GM21619 (cell line): Measurements from ENCODE around the gene ROPN1.
"Not testable (repeated sequence)": the region's sequence is repeated elsewhere in the genome, so short reads cannot be mapped to it uniquely, and the experiment has no call there.

Experiments
- ATAC-seq: cut with Tn5 transposase; IDR thresholded peaks from one replicate; pipeline ENCODE4 v1.9.1; 2021; ENCODE audit not compliant: unreplicated experiment

ROPN1 gene

DNA sequence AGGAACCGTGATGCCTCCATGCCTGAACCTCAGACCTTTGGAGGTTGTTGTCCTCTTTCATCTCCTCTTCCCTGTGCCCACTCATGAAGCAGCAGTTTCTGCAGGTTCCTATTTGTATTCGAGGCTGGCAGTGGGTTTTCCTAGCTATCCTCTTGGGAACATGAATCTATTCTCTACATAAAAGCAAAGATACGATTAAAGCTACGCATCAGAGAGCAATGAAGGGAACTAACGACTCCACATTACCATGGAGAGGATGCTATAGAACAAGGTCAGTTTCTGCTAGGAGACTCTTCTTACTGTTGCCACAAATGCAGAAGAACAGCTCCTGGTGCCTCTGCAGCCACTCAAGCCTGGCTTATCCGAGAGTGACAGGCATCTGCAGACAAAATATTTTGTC, 9.4 kb upstream of the ROPN1 start:
- not testable (repeated sequence) for ATAC-seq

DNA sequence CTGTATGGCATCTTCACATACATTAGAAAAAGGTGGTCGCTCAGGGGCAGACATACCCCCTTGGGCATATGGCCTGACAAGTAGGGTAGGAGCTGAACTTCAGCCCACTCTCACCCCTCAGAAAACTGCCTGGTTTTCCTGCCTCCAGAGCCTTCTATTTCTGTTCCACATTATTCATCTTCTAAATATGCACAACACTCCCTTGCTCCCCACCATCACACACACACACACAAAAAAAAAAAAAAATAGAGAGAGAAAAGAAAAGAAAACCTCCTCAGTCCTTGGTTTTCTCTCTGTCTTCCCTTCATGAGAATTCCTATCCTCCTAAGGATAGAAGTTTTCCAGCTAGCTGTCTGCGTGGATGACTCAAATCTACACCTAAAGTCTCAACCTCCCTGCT, 5.6 kb upstream of the ROPN1 start:
- ATAC-seq = no peak

DNA sequence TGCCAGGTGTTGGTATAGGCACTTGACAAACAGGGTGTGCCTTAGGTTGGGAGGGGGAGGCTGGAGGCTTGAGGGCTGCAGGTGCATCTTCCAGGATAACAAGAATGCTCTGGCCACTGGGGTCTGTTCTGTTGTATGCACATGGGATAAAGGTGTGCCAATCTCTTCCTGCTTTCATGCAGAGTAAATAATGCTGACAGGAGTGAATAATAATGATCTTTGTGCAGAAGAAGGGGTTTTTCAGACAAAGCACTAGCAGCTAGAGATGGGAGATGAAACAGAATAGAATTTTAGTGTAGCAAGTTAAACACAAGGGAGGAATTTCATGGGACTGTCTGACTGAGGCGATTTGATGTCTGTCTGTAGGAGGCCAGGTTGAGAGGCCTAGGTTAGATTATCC, 1.9 kb upstream of the ROPN1 start:
- ATAC-seq = no peak

DNA sequence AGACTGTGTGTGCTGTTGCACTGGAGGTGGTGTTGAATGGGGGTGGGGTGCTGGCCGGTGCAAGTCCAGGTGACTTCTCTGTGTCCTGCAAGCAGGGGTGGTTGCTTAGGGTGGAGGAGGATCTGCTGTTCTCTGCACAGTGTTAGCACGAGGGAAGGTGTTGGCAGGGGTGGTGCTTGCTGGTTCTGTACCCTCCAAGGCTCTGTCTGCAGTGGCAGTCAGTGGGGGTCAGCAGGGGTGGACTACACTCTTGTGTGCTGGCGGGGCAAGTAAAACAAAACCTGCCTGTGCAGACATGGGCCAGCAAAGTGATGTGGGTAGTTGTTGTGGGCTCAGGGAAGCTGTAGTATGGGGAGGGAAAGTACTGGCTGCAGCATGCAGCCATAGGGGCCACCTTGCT, 5.5 kb downstream of the ROPN1 start:
- no peak for ATAC-seq

DNA sequence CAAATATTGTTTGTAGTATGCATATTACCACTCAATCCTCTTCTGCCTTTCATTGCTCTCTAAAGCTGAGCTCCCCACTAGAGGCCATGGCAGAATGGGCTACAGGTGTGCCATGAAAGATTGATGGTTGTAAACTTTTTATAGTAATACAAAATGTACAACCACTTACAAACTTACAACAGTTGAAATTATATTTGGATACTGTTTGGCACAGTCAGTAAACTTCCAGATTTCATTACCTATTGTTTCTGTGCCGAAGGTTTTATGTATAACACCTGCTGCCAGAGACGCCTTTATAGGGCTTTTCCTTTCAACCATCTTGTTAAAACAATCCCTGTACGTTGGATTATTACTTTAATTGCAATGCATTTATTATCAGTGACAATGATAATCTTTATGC, 7.0 kb downstream of the ROPN1 start:
- no peak for ATAC-seq

DNA sequence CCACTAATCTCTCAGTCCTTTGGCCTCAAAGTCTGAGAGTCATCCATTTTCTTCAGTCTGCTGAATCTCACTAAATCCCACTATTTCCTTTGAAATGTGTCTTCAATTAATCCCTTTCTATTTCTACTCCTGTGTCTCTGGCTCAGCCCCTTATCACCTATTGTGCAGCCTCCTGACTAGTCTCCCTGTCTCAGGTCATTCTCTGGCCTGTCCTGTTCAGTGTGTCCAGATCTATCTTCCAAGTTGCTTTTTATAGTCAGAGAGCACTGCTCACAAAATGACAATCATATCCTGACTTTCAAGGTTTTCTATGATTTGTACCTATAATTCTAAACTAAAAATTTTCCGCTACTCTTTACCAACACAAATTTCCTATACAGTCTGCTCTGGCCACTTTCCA, 7.6 kb downstream of the ROPN1 start:
- ATAC-seq = no peak

DNA sequence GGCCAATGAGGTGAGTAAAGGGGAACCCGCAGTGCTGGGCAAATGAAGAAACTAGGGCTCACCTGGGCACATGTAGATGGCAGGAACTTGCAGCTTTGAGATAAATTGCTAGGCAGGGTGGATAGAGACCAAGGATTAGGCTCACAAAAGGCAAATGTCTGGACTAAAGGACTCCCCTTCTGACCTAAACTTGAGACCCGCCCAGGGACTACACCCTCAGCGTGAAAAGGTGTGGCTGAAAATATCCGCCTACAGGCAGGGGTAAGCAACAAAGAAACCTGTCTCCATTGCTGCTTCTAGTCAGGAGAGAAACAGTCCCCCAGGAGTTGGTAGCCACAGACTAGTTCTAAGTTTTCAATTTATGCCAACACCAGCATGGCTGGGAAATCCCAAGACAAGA, 10.6 kb downstream of the ROPN1 start:
- not testable (repeated sequence) for ATAC-seq

DNA sequence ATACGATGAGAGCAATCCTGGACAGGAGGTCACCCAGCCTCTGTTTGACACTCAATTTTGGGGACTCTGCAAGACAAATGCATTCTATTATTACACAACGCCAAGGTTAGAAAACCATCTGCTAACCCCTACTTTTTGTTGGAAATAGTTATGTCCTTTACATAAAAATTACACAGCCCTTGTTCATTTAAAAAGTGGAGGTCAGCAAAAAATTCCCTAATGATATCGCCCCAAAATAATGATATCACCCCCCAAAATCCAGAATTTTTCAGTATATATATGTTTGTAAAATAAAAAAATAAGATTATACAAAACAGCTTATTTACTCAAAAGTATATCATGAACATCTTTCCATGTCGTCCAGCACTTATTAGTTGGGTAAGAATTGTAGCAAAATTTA, 11.4 kb downstream of the ROPN1 start:
- ATAC-seq = no peak

DNA sequence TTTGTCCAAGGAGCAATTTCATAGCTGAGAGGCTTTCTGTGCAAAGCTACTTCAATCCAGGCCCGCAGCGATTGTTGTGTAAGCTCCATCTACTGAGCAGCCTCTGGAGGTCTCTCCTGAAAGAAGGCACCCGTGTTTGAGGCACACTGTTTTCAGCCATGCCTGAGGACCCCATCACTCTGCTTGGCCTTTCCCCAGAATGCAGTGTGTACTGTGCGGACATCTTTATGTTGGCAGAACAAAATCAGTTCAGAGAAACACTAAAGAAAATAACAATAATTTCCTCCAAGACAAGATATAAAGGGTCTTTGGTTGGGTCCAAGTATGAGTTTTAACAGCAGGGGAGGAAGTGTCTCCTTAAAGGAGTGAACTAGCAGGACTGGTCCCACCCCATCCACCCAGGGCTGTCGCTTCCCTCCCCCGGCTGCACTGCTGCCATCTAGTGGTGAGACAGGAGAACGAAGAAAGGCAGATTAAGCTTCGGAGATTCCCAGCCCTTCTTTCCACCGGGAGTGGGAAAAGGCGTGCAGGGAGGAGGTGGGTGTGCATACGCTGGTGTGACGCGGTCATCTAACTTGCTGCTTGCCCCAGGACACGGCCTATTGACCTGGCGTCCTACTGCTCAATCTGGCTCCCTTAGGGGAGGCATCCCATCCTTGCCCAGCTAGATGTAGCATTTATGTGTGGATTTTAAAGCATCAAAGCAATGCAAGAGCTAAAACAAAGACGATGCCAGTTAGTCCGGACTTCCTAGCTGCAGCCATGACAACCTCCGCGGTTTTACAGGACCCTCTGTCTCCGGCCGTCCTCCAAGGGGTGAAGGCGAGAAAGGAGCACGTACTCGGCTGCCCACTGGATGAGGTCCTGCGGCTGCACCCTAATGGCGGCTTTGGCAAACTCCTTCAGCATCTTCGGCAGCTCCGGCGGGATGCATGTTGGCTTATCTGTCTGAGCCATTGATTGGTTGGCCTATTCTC, 12.1 kb downstream of the ROPN1 start:
- not testable (repeated sequence) for ATAC-seq

DNA sequence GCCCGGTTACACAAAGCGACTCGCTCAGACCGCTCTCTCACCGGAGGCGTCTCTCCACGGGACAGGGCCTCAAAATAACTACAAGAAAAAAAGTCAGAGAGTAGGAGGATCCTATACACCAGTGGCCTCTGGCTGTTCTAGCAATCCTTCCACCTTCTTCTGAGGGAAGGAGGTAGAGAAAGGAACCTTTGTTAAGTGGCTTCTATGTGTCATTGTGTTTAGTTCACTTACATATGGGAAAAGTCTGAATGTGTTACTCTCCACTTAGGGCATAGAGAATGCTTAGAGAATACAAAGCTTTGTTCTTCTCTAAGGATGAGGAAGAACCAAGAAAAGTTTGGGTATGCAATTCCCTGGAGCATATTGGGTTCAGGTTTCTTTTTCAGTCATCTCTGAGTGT, 15.0 kb downstream of the ROPN1 start:
- ATAC-seq = not testable (repeated sequence)

DNA sequence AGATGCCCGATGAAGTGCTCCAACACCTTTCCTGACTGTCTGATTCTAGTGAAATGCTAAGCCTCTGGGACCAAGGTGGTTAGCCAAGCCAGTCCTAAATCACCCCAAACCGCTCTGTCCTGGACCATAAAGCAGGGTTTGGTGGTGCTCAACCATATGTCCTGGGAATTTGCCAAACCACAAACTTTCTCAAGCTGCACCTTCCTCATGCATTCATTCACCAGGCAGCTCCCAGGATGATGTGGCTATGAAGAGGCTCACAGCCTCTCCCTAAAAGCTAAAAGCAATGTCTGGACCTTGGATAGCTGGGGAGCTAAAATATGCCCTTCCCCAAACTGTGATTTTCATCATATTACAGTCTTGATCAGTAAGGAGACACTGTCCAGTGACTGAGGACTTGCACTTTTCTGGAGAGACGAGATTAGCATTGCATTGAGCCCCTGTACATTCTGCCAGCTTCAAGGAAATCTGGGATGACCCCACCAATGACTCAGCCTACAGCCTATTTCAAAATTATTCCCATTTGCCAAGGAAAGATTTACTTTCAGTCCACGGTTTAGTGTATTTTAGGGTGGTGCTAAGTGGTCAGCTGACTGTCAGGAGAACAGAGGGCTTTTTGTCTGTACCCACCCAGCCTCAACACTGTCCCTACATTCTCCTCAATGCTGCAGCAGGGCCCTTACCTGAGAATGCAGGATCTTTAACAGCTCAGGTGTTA, 15.6 kb downstream of the ROPN1 start:
- ATAC-seq = not testable (repeated sequence)

DNA sequence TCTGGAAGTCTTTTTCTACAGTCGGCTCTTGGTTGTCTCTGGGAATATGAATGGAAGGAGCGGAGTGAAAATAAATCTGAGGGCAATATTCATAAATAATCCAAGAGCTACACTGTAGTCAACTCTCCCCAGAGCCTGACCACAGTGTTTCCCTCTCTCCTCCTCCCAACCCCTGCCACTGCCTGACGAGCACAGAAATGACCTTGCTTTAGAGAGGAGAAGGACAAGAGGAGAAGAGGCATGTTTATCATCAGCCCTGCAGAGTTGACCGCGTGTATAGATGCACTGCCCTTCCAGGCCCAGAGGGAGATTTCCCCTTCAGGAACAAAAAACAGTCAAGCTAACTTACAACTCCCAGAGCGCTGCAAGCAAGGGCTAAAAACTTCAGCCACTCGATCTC, 16.9 kb downstream of the ROPN1 start:
- ATAC-seq = not testable (repeated sequence)

DNA sequence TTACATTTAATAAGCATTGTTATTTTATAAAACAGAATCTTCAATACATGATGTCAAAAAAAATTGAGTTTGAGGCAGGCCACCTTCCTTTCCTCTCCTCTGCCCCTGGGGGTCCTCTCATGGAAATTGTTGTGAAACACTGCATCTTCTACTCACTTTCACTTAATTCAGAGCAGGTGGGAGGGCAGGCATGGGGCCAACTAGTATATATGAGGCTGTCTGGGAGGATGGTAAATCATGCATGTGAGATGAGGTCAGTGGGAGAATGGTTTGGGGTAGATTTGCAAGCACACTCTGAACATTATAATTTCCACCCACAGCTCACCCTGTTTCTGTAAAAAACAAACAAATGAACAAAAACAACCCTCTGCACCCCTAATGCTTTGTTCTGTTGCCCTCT, 20.5 kb downstream of the ROPN1 start:
- no peak for ATAC-seq

DNA sequence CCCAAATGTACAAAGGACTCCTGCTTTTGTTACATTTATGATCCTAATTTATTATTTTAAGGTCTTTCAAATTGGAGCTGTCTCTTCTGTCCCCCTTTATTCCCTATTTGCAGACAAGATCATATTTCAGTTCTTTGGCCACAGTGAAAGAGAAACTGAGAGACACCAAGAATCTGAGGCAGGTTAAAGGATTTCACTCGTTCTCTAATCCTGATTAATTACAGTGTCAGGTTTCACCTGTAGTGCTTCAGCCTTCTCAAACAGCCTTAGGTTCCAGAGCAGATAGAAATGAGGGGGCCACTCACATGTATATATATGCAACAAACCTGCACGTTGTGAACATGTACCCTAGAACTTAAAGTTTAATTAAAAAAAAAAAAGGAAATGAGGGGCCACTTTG, 24.7 kb downstream of the ROPN1 start:
- ATAC-seq = not testable (repeated sequence)

DNA sequence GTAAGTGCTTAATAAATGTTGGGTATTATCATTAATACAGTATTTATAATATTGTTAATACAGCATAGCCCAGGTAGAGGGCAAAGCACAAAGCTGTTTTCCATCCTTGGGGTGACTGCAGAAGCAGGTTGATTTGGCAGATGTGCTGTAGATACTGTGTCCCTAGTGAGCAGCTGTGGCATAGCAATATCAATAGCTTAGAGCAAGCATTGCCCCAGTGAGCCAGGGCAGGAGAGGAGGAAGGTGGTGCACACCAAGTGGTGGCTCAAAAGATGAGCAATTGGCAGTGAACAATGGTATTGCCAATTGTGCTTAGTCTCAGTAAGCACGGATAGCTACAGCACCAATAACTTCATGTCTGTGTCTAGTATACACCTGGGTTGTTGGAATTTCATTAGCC, 25.1 kb downstream of the ROPN1 start:
- not testable (repeated sequence) for ATAC-seq

DNA sequence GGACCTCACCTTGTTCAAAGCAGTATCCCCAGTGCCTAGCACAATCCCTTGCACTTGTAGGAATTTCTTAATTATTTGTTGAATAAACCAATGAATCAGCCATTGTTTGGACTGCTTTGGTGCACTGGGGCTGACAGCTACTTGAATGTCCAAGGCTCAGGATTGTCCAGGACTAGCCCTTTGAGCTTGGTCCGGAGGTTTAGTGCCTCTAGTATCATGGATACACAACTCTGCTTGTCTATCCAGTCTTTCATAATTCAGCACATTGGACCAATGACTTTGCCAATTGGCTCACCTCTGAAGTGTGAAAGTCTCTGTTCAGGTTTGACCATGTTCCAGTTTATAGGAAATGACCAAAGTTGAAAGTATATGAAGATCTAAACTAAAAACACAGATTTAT, 27.1 kb downstream of the ROPN1 start:
- ATAC-seq = not testable (repeated sequence)

DNA sequence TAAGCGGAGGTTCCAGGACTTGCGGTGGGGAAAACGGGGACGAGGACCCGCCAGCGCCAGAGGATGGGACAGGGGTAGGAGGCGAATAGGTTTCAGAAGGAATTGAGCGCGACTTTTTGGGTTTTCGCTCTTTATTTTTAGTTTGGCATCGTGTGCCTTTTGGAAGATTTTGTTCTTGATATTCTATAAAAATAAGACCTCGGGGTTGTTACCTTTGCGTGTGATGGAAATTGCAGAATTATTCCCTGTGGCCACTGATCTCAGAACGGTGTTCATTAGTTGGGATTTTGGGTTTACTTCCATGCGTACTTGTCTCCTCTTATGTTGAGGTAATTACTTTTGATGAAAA, 30.4 kb downstream of the ROPN1 start:
- no peak for ATAC-seq

DNA sequence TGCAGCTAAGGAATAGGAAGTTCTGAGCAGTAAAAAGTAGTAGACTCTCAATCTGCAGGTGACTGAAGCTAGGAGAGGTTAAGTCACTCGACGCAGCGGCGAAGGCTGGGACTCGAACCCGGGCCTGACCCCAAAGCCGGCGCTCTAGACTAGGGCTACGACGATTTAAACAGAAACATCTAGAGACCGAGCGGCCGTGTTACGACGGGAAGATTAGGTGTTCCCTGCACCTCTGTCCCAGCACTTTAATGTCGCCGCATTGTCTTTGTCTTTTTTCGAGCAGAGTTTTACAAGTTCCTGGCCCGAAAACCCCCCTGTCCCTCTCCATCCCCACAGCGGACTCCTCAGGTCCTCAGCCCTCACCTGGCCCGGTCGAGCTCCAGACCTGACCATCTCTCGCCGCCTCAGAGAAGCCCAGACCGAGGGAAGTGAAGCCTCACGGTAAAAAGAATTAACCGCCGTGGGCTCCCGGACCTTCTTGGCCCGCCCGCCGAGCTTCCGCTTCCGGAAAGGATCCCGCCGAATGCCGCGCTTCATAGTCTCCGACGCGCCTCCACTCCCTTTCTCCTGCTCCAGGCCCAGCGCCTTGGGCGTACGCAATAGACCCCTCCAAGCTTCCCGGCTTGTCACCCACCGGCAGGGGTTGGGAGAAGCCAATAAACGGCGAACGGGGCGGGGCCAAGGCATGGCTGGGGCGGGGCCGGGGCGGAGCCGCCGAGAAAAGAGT, 31.0 kb downstream of the ROPN1 start, which contains the start of gene CCDC14:
CCDC14 (minus strand) TSS at position 449 of the 727 bp plus-strand sequence; CDS start at position 393, 56 bp downstream.
- ATAC-seq = peak; percentile 81

DNA sequence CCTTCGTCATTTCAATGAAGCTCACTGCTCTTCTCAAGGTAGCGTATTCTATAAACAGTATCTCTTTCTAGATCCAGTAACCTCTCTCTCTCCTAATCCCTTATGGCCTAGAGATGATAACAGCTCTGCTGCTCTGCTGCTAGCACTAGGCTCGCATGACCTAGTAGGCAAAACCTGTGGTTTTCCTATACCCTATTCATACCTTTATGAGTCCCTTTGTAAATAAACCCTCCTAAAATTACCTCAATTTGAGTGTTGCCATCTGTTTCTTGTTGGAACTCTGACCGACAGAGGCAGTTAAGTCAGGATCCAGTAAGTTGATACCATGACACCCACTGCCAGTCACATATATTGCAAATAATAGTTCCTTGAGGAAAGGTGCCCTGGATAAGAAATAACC, 38.2 kb downstream of the ROPN1 start:
- peak; percentile 64 for ATAC-seq

DNA sequence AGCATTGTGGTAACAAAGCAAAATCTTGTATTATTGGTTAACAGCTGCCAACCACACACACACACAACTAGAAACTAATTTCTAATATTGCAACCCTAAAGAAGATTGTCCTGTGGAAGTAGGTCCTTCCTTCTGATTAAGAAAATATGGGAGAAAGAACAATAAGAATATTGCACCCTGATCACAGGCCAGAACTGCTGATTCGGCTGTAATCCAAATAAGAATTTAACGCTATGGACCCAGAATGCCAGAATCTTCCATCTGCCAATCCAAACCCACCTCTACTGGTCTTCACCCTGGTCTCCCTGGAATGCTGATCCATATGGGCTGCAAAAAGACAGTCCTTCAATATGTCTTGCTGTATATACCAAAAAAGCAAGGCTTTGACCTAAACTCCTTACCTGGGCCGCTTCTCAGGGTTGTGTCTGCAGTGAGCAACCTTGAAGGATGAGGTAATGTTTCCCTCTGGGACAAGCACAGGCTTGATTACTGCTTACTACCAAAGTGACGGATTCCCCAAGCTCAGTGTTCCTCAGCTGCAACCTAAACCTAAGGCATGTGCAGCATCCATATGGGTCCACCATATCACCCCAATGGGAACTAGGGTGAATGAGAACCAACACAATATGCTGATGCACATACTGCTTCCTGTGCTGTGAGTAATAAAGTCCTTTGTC, 38.9 kb downstream of the ROPN1 start:
- ATAC-seq = peak; percentile 10
